Hepatocyte (in vitro differentiated cells): Measurements from ENCODE around the gene SGCD. TPM values are rescaled to one million over a fixed set of nuclear protein-coding genes. Genes with fewer than 3 reads are reported as not detected.

Source experiments
- DNase-seq: peaks from one replicate; pipeline ENCODE4 v3.0.0-alpha.2; 2016; ENCODE audit warnings: low spot score
- H2AFZ ChIP-seq: fragments of 200-600 bp; sonication (generic); 2 replicates; pipeline ENCODE4 v1.6.0; 2016; ENCODE audit warnings: antibody characterized with exemption, mild to moderate bottlenecking
- H3K27ac ChIP-seq: fragments of 200-600 bp; sonication (generic); 2 replicates; pipeline ENCODE4 v1.5.1; 2016; ENCODE audit warnings: mild to moderate bottlenecking
- H3K27me3 ChIP-seq: fragments of 200-600 bp; sonication (generic); 2 replicates; pipeline ENCODE4 v1.6.1; 2016
- H3K36me3 ChIP-seq: fragments of 200-600 bp; sonication (generic); replicated peaks from 2 replicates; pipeline ENCODE4 v1.5.1; 2016; ENCODE audit warnings: low read depth; ENCODE audit not compliant: insufficient read depth
- H3K4me1 ChIP-seq: fragments of 200-600 bp; sonication (generic); 2 replicates; pipeline ENCODE4 v1.5.1; 2016; ENCODE audit warnings: mild to moderate bottlenecking, moderate library complexity; ENCODE audit not compliant: insufficient read depth
- H3K4me2 ChIP-seq: fragments of 200-600 bp; sonication (generic); 2 replicates; pipeline ENCODE4 v1.6.0; 2016
- H3K4me3 ChIP-seq: fragments of 200-600 bp; sonication (generic); 2 replicates; pipeline ENCODE4 v1.5.1; 2016; ENCODE audit warnings: mild to moderate bottlenecking
- H3K79me2 ChIP-seq: fragments of 200-600 bp; sonication (generic); 2 replicates; pipeline ENCODE4 v1.6.0; 2017; ENCODE audit warnings: mild to moderate bottlenecking
- H3K9me2 ChIP-seq: fragments of 200-600 bp; sonication (generic); replicated peaks from 2 replicates; pipeline ENCODE4 v1.6.0; 2017; ENCODE audit warnings: mild to moderate bottlenecking; ENCODE audit not compliant: insufficient read depth
- H3K9me3 ChIP-seq: fragments of 200-600 bp; sonication (generic); 2 replicates; pipeline ENCODE4 v1.5.1; 2016; ENCODE audit warnings: low read depth, mild to moderate bottlenecking
- H4K20me1 ChIP-seq: fragments of 200-600 bp; sonication (generic); 2 replicates; pipeline ENCODE4 v1.6.0; 2016; ENCODE audit warnings: mild to moderate bottlenecking; ENCODE audit not compliant: insufficient read depth, poor library complexity, severe bottlenecking
- EZH2 ChIP-seq: fragments of 200-600 bp; sonication (generic); IDR thresholded peaks from 2 replicates; pipeline ENCODE4 v1.6.1; 2016; ENCODE audit warnings: antibody characterized with exemption, mild to moderate bottlenecking, borderline replicate concordance
- EZH2phosphoT487 ChIP-seq: fragments of 200-600 bp; sonication (generic); IDR thresholded peaks from one replicate; pipeline ENCODE4 v1.6.1; 2018; ENCODE audit warnings: antibody characterized with exemption, mild to moderate bottlenecking, low read depth, moderate library complexity; ENCODE audit not compliant: unreplicated experiment, severe bottlenecking
- WGBS: methylation state at CpG from one replicate; pipeline ENCODE4 v1.1.6; 2016; ENCODE audit warnings: low lambda C conversion rate; ENCODE audit errors: missing lambda C conversion rate; 5-methylcytosine and 5-hydroxymethylcytosine counted together
- polyA plus RNA-seq: library from polyadenylated mRNA; unstranded; fragments of >200 nt; fragmentation: Nextera tagmentation; extraction: Ambion mirVana; gene quantifications from 2 replicates; pipeline ENCODE4 v1.2.1, GENCODE V29; 2016
- total RNA-seq: library from RNA; depleted of rRNA; stranded (reverse); fragments of >200 nt; gene quantifications from 2 replicates; pipeline ENCODE4 v1.2.3, GENCODE V29; 2014
- TF ChIP-seq, protein P1 (sequence below): fragments of 200-600 bp; sonication (generic); IDR thresholded peaks from 2 replicates; pipeline ENCODE4 v1.5.1; 2016; ENCODE audit warnings: antibody characterized with exemption, mild to moderate bottlenecking; ENCODE audit not compliant: poor library complexity

SGCD gene
- total and polyA plus RNA-seq, 2 experiments from 2014 or later = 3.8 to 8.8 TPM

- H3K9me3 ChIP-seq = no peaks in the 10 kb centered on the region
- no peak overlapping the region for H3K4me3 ChIP-seq
- DNase-seq = no peak
- no peak overlapping the region for H3K27ac ChIP-seq
- H2AFZ ChIP-seq = no peak overlapping the region
- TF ChIP-seq, protein P1, sequence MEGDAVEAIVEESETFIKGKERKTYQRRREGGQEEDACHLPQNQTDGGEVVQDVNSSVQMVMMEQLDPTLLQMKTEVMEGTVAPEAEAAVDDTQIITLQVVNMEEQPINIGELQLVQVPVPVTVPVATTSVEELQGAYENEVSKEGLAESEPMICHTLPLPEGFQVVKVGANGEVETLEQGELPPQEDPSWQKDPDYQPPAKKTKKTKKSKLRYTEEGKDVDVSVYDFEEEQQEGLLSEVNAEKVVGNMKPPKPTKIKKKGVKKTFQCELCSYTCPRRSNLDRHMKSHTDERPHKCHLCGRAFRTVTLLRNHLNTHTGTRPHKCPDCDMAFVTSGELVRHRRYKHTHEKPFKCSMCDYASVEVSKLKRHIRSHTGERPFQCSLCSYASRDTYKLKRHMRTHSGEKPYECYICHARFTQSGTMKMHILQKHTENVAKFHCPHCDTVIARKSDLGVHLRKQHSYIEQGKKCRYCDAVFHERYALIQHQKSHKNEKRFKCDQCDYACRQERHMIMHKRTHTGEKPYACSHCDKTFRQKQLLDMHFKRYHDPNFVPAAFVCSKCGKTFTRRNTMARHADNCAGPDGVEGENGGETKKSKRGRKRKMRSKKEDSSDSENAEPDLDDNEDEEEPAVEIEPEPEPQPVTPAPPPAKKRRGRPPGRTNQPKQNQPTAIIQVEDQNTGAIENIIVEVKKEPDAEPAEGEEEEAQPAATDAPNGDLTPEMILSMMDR = no peak
- TF ChIP-seq EZH2 = no peak
- TF ChIP-seq EZH2phosphoT487 = no peak
- no peaks in the 10 kb centered on the region for H3K27me3 ChIP-seq
- no peaks in the 10 kb centered on the region for H3K4me1 ChIP-seq
- H4K20me1 ChIP-seq = no peaks in the 10 kb centered on the region
- no peak overlapping the region for H3K4me2 ChIP-seq
- no peaks in the 10 kb centered on the region for H3K79me2 ChIP-seq
- H3K36me3 ChIP-seq = no peaks in the 10 kb centered on the region
- no peaks in the 10 kb centered on the region for H3K9me2 ChIP-seq
- WGBS = 92% methylated on average over 2 of the region's 2 CpGs
Measured at GRCh38 chr5:156778752-156779151, 451.8 kb downstream of the SGCD start.

- no peaks in the 10 kb centered on the region for H4K20me1 ChIP-seq
- H3K4me1 ChIP-seq = no peaks in the 10 kb centered on the region
- no peaks in the 10 kb centered on the region for H3K9me3 ChIP-seq
- 72% methylated on average over 4 of the region's 4 CpGs for WGBS
- H3K4me3 ChIP-seq = no peak overlapping the region
- no peaks in the 10 kb centered on the region for H3K36me3 ChIP-seq
- DNase-seq = no peak
- TF ChIP-seq EZH2 (no peak), EZH2phosphoT487 (no peak)
- TF ChIP-seq, protein P1 = no peak
- H3K27me3 ChIP-seq = no peaks in the 10 kb centered on the region
- no peaks in the 10 kb centered on the region for H3K79me2 ChIP-seq
- H2AFZ ChIP-seq = no peak overlapping the region
- H3K27ac ChIP-seq = no peak overlapping the region
- no peaks in the 10 kb centered on the region for H3K9me2 ChIP-seq
- no peak overlapping the region for H3K4me2 ChIP-seq
Measured at GRCh38 chr5:156779436-156779835, 452.5 kb downstream of the SGCD start.

GRCh38 chr5:156783092-156783491 is 456.1 kb downstream of the SGCD start:
- Histone ChIP-seq H3K79me2 (no peaks in the 10 kb centered on the region), H3K27me3 (no peaks in the 10 kb centered on the region), H3K9me2 (no peaks in the 10 kb centered on the region), H3K4me1 (no peaks in the 10 kb centered on the region), H3K4me3 (no peak overlapping the region), H3K9me3 (no peaks in the 10 kb centered on the region), H2AFZ (no peak overlapping the region), H3K36me3 (no peaks in the 10 kb centered on the region), H3K27ac (no peak overlapping the region), H3K4me2 (no peak overlapping the region), H4K20me1 (no peaks in the 10 kb centered on the region)
- TF ChIP-seq, protein P1 = no peak
- no peak for TF ChIP-seq EZH2phosphoT487
- no peak for TF ChIP-seq EZH2
- no peak for DNase-seq
- 94% methylated on average over 5 of the region's 5 CpGs for WGBS

- TF ChIP-seq, protein P1 = no peak
- no peak for TF ChIP-seq EZH2phosphoT487
- no peaks in the 10 kb centered on the region for H3K79me2 ChIP-seq
- no peak overlapping the region for H3K27ac ChIP-seq
- no peak overlapping the region for H3K4me2 ChIP-seq
- 84% methylated on average over 2 of the region's 2 CpGs for WGBS
- H3K9me3 ChIP-seq = no peaks in the 10 kb centered on the region
- H4K20me1 ChIP-seq = no peaks in the 10 kb centered on the region
- H3K9me2 ChIP-seq = no peaks in the 10 kb centered on the region
- H2AFZ ChIP-seq = no peak overlapping the region
- H3K4me1 ChIP-seq = no peaks in the 10 kb centered on the region
- DNase-seq = no peak
- no peak overlapping the region for H3K4me3 ChIP-seq
- H3K36me3 ChIP-seq = no peaks in the 10 kb centered on the region
- no peaks in the 10 kb centered on the region for H3K27me3 ChIP-seq
Measured at GRCh38 chr5:156794687-156795086, 467.7 kb downstream of the SGCD start.
